Osteocyte (in vitro differentiated cells): ENCODE results near the gene ARHGEF11. TPM values are rescaled to one million over a fixed set of nuclear protein-coding genes. Genes with fewer than 3 reads are reported as not detected.
"Not testable (repeated sequence)": the region's sequence is repeated elsewhere in the genome, so short reads cannot be mapped to it uniquely, and the experiment has no call there.

Experiments used
- DNase-seq: peaks from one replicate; pipeline ENCODE4 v3.0.0; 2021; ENCODE audit warnings: mixed read lengths; ENCODE audit not compliant: unreplicated experiment; ENCODE audit errors: extremely low spot score
- H3K27ac Mint-ChIP-seq: one replicate; pipeline ENCODE4 v1.8.0; 2021; ENCODE audit warnings: mild to moderate bottlenecking, mixed read lengths; ENCODE audit not compliant: unreplicated experiment
- H3K27me3 Mint-ChIP-seq: one replicate; pipeline ENCODE4 v1.8.0; 2021; ENCODE audit warnings: mixed read lengths; ENCODE audit not compliant: unreplicated experiment
- H3K36me3 Mint-ChIP-seq: one replicate; pipeline ENCODE4 v1.8.0; 2021; ENCODE audit warnings: mixed read lengths; ENCODE audit not compliant: unreplicated experiment
- H3K4me1 Mint-ChIP-seq: one replicate; pipeline ENCODE4 v1.8.0; 2021; ENCODE audit warnings: mixed read lengths; ENCODE audit not compliant: unreplicated experiment
- H3K4me3 Mint-ChIP-seq: one replicate; pipeline ENCODE4 v1.8.0; 2021; ENCODE audit warnings: mild to moderate bottlenecking, moderate library complexity, mixed read lengths; ENCODE audit not compliant: unreplicated experiment
- H3K9me3 Mint-ChIP-seq: one replicate; pipeline ENCODE4 v1.8.0; 2021; ENCODE audit warnings: mixed read lengths; ENCODE audit not compliant: unreplicated experiment
- CTCF ChIP-seq: fragments of 200-600 bp; sonication (generic); IDR thresholded peaks from 2 replicates; pipeline ENCODE4 v1.5.0; 2021; ENCODE audit warnings: antibody characterized with exemption, mild to moderate bottlenecking, moderate library complexity
- total RNA-seq: library from RNA; stranded (reverse); gene quantifications from 2 replicates; pipeline ENCODE4 v1.2.1, GENCODE V29; 2021

Gene ARHGEF11
- total RNA-seq, 1 donor from 2014 or later: 42.2 TPM

GRCh38 chr1:157080714-157081113 is 35.2 kb upstream of the ARHGEF11 start:
- Mint-ChIP-seq H3K27ac (no peak overlapping the region), H3K36me3 (no peaks in the 10 kb centered on the region), H3K9me3 (no peaks in the 10 kb centered on the region), H3K27me3 (peaks cover 32% of the 10 kb centered on the region), H3K4me3 (no peak overlapping the region), H3K4me1 (no peaks in the 10 kb centered on the region)
- no peak for TF ChIP-seq CTCF
- no peak for DNase-seq

- H3K27ac Mint-ChIP-seq: no peak overlapping the region
Measured at GRCh38 chr1:157077394-157077793, 31.9 kb upstream of the ARHGEF11 start.

GRCh38 chr1:157073944-157074685 is 28.6 kb upstream of the ARHGEF11 start:
- no peak overlapping the region for H3K27ac Mint-ChIP-seq
- no peak for DNase-seq
- no peaks in the 10 kb centered on the region for H3K36me3 Mint-ChIP-seq
- H3K4me3 Mint-ChIP-seq: no peak overlapping the region
- TF ChIP-seq CTCF: peak; percentile 57
- no peaks in the 10 kb centered on the region for H3K9me3 Mint-ChIP-seq
- peaks cover 27% of the 10 kb centered on the region for H3K27me3 Mint-ChIP-seq
- H3K4me1 Mint-ChIP-seq: no peaks in the 10 kb centered on the region

More at GRCh38 chr1:157077394-157077793, 31.9 kb upstream of the ARHGEF11 start:
- no peak overlapping the region for H3K4me3 Mint-ChIP-seq
- no peaks in the 10 kb centered on the region for H3K36me3 Mint-ChIP-seq
- no peak for DNase-seq
- peaks cover 29% of the 10 kb centered on the region for H3K27me3 Mint-ChIP-seq
- H3K9me3 Mint-ChIP-seq: no peaks in the 10 kb centered on the region
- no peaks in the 10 kb centered on the region for H3K4me1 Mint-ChIP-seq
- TF ChIP-seq CTCF: no peak

- H3K27me3 Mint-ChIP-seq: peaks cover 46% of the 10 kb centered on the region
- no peak for TF ChIP-seq CTCF
- no peak for DNase-seq
- no peaks in the 10 kb centered on the region for H3K36me3 Mint-ChIP-seq
- H3K4me1 Mint-ChIP-seq: no peaks in the 10 kb centered on the region
- no peak overlapping the region for H3K4me3 Mint-ChIP-seq
- H3K9me3 Mint-ChIP-seq: no peaks in the 10 kb centered on the region
- H3K27ac Mint-ChIP-seq: no peak overlapping the region
Measured at GRCh38 chr1:157069601-157070000, 24.1 kb upstream of the ARHGEF11 start.

- DNase-seq, H3K4me3 Mint-ChIP-seq, H3K4me1 Mint-ChIP-seq, H3K27ac Mint-ChIP-seq, H3K36me3 Mint-ChIP-seq: not testable (repeated sequence)
- H3K27me3 Mint-ChIP-seq: peaks cover 73% of the 10 kb centered on the region
- H3K9me3 Mint-ChIP-seq: peaks cover 16% of the 10 kb centered on the region
Measured at GRCh38 chr1:157059241-157059640, 13.7 kb upstream of the ARHGEF11 start.
